Myocyte (in vitro differentiated cells): ENCODE results near the gene KCNN2. TPM values are rescaled to one million over a fixed set of nuclear protein-coding genes. Genes with fewer than 3 reads are reported as not detected.

Source experiments
- DNase-seq: peaks from one replicate; pipeline ENCODE4 v3.0.0-alpha.2; 2012; ENCODE audit warnings: low read depth
- polyA plus RNA-seq: library from polyadenylated mRNA; unstranded; fragments of >200 nt; gene quantifications from one replicate; pipeline ENCODE4 v1.2.1, GENCODE V29; 2012; ENCODE audit warnings: missing spikeins
- total RNA-seq: library from RNA; depleted of rRNA; stranded (reverse); fragments of >200 nt; gene quantifications from 2 replicates; pipeline ENCODE4 v1.2.3, GENCODE V29; 2014

Gene KCNN2
- not detected in 2 replicates for total RNA-seq
- not detected for polyA plus RNA-seq

DNA sequence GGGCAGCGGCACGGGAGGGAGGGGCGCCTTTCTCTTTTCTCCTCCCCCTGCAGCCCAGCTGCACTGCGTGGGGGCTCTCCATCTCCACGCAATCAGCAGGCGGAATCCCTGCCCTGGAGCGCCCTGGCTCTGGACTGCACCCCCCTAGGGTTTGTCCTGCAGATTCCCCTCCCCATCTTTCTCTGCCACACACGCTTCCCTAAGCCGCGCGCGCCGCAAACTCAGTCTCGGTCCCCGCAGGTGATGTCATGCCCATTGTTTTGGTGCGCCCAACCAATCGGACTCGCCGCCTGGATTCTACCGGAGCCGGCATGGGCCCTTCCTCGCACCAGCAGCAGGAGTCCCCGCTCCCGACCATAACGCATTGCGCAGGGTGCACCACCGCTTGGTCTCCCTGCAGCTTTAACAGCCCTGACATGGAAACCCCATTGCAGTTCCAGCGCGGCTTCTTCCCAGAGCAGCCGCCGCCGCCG lies at the start of gene KCNN2:
Gene KCNN2 (plus strand): TSS at position 347 of the 473 bp plus-strand sequence. CDS start 70 bp downstream, at position 417.
- no peak for DNase-seq

DNA sequence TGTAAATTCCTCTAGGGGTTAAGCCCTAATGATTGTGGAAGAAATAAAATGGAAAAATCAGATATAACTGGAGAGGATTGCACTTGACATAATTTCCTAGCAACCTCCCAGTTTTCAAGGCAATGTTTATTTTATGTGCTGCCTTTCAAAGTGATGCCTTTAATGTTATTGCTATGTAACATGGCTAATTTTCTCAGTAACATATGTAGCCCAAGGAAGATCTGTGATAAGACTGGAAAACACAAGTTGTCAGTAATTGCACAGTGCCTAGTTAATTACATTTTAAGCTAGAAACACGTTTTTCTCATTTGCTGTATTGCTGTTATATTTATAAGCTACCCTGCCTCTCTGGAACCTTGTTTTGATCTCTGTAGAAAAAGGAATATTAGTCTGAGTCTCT lies 49.2 kb upstream of the KCNN2 start:
- no peak for DNase-seq

DNA sequence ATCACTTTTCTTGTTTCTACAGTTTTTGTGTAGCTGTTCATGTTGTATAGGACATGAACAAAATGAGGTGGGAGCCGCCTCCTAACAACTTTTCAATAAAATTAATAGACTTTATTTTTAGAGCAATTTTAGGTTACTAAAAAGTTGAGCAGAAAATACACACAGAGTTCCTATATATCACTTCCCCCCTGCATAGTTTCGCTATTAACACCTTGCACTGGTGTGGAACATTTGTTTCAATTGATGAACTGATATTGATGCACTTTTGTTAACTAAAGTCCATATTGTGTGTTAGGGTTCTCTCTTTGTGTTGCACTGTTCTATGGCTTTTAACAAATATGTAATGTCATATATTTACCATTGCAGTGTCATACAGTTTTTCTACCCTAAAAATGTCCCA lies 47.8 kb upstream of the KCNN2 start:
- no peak for DNase-seq

DNA sequence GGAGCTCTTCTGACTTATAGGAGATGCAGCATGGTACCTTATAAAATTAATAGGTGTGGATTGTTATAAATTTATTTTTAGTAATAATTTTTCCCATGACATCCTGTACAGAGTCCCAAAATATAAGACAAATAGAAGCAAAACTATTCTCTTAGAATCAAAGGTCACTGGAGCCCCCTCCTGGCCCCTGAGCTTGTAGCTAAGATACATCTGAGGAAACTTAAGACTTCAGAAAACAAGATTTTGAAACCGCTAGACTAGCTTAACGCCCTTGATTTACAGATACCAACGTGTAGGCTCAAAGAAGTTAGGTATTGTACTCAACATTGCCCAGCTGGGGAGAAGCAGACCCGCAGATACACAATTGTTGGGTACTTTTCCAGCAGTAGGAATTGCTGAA lies 45.7 kb upstream of the KCNN2 start:
- DNase-seq: no peak

DNA sequence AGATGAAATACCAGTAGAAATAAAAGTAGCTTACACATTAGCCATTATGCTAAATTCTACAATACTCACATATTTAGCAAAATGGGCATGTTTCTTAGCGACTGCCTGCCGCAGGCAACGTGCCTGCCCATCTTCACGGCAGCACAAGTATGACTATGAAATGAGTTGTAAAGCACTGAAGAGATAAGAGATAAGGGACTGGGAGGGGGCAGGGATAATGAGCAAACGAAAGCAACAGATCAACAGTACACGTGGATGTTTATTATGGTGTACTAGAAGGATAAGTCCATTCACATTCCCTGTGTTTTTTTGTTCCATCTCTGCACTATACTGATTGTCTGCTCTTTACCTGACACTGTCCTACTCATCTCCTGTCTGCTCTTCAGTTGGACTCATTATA lies 44.1 kb upstream of the KCNN2 start:
- no peak for DNase-seq

DNA sequence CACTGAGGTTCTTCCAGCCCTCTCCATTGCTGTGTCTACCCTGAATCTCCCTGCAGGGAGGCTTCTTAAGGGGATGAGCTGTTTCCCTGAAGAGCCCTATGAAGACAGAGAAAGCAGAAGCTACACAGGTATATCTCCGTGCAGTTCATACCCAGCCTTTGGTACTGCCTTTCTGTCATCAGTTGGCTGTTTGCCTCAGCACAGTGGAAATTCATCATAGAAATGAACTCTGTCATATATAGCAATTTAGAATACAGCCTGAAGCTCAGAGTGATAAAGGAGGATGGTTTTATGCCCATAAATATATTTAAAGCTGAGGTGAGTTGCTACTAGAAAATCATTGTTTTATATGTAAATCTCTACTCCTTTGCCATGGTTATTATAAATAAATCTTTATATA lies 42.6 kb upstream of the KCNN2 start:
- no peak for DNase-seq

DNA sequence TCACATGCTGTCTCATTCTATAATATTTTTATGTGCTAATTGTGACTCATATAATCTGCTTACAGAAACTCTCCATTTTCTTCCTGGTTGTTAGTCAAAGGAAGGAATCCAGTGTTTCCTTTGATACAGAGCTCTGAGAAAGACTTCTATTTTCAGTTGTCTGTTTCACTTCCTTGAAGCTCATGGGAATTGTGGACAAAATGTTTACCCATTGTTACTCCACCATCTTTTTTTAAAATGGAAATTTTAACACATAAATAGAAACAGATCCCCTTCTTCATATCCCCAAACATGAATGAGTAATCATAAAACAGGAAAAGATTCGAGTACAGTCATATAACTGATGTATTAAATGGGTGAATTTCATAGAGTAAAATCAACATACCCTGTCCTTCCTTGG lies 42.0 kb upstream of the KCNN2 start:
- DNase-seq: no peak

DNA sequence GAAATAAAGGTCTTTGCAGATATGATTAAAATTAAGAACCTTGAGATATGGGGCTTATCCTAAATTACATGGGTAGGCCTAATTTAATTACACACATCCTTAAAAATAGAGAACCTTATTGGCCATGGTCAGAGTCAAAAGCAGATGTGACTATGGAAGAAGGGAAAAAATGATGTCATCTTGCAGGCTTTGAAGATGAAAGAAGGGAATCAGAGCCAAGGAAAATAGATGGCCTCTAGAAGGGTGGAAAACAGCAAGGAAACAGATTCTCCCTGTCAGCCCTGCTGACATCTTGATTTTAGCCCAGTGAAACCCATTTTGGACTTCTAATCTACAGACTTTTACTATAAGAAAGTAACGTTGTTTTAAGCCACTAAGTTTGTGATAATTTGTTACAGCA lies 37.6 kb upstream of the KCNN2 start:
- no peak for DNase-seq

DNA sequence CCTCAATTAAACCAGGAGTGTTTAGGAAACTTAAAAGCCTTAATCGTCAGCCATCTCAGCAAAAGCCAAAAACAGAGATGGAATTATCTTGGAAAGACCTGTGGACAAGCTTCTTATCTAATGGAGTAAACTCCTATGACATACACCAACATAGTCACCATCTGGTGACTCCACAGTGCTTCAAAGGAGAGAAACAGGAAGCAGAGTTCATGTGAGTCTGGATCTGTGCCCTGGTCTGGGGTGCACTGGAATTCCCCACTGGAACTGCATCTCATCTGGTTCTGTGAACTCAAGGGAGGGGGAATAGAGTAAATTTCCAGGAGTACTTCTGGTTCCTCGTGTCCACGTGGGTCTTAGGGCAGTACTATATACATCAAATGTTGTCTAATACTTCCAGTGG lies 36.3 kb upstream of the KCNN2 start:
- no peak for DNase-seq

DNA sequence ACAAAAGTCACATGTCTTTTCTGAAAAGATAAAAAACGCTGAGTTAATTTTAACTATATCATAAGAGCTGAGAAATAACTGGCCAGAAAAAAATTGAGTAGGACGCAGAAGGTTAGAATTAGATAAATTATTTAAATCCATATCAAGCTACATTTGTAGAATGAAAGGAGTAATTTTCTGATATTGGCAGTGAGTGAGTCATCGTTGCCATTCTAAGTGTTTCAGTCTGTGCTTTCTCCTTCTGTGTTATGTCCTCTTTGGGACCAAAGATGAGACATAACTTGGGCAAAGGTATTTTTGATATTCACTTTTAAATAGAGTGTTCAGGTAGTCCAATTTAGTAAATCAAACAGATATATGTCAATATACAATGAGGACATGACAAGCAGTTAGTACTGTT lies 34.4 kb upstream of the KCNN2 start:
- no peak for DNase-seq

DNA sequence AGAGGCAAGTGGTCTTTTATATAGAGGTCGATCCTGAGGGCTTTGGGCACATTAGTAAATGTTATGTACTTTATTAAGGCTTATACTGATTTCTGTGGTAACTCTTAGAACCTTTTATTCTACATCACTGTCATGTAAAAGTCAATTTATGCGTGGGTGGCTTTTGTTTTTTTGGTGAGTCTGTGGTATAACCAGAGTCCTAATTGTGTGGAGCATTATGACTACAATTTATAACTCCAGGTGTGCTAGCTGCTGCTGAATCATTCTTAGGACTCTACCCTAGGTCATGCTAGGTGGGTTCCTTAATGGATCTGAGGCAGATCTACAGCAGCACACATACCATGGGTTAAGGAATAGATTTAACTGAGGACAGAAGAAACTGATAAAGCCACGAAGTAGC lies 33.9 kb upstream of the KCNN2 start:
- no peak for DNase-seq

DNA sequence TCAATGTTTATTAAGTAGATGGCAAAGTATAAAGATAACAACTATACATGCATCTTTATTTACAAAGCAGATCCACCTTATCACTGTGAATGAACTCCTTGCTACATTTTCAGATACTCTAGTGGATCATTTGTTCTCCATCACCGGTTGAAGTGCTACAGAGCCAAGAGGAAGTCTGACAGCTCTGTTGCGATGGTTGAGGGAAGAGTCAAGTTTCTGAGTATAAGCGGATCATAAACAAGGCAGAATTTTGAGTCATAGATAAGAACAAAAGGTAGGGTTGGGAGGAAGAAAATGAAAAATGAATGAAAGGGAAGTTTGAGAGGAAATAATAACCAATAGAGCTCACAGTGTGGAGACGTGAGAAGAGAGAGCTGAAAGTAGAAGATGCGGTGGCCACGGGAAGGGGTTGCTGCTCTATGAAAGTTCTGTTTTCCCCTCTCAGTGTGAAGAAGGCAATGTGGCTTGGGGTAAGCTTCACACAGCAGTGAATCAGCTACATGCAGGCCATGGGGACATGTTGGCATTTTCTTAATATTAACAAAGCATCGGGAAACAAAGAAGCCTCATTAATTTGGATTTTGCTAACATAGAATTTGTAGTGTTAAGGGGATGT lies 30.8 kb upstream of the KCNN2 start:
- DNase-seq: no peak

DNA sequence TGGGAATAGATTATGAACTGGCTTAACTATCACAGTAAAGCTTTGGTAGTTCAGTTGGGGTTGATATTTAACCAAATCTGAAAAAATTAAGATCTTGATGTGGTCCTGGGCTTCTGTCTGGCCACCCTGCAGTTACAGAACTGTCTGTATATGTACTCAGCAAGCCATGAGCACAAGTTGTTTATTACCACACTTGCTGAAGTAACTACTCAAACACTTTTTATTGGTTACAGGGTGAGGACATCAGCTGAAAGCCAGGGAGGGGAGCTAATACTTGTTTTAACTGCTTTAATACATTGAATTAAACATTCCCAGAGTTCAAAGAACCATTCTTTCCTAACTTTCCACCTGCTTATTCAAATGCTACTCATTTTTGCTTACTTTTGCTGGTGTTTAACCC lies 29.4 kb upstream of the KCNN2 start:
- DNase-seq: no peak

DNA sequence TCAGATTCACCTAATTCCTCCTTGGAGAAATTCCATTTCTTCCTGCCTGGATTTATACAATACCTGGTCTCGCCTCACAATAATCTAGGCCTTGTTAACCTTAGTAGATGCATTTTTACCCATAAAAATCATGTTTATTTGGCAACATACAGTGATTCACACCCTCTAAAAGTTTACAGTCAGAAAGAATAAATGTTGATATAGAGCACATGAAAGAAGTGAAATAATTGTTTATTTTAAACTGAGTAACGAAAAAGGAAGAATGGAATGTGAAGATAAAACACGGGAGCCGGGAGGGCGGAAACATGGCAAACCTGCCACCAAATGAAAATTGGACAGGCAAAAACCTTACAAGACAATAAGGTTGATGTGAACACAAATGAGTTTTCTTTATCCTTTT lies 28.9 kb upstream of the KCNN2 start:
- no peak for DNase-seq

DNA sequence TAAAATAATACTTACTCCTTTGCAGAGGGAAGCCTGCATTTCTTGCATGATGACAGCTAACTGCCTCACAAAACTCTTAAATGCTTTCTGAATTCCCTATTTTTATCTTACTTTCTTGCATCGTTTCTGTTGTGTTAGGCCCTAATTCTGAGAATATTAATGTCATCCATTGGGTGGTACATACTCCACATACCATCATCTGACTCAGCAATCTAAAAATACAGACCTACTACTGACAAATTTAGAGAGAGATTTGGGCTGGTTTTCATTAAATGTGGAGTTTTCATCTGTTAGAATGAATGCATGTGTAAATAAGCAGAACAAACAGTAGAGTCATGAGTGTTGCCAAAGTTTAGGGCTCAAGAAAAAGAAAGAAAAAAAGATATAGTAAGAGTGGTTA lies 26.5 kb upstream of the KCNN2 start:
- no peak for DNase-seq

DNA sequence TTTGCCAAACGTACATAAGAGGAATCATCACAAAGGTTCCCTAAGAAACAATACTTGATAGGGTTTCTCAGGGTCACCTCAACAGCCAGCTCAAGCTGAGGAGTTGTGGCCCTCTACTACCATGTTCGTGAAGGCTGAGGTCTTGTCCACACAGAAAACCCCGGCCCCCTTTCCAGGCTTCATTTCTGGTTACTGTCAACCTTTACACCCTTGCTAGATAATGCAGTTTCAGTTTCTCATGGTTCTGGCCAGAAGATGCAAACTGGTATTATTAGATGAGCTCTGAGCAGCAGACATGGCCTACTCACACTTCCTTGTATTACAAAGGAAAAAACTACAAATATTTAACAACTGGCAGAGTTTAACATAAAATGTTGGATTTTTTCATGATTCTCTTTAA lies 22.8 kb upstream of the KCNN2 start:
- no peak for DNase-seq

DNA sequence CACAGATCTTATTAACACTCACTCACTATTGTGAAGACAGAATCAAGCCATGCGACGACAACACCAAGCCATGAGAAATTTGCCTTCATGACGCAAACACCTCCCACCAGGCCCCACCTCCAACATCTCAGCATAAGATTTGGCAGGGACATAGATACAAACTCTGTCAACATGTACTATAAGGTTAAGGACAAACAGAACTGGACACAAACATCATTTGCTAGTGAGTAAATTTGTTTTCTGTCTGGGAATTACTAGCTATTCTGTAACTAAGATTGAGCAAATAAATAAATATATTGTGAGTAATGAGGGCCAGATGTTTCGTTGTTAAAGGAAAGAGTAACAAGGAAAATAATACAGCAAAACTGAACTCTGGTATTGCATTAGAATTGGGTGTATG lies 15.7 kb upstream of the KCNN2 start:
- DNase-seq: no peak

DNA sequence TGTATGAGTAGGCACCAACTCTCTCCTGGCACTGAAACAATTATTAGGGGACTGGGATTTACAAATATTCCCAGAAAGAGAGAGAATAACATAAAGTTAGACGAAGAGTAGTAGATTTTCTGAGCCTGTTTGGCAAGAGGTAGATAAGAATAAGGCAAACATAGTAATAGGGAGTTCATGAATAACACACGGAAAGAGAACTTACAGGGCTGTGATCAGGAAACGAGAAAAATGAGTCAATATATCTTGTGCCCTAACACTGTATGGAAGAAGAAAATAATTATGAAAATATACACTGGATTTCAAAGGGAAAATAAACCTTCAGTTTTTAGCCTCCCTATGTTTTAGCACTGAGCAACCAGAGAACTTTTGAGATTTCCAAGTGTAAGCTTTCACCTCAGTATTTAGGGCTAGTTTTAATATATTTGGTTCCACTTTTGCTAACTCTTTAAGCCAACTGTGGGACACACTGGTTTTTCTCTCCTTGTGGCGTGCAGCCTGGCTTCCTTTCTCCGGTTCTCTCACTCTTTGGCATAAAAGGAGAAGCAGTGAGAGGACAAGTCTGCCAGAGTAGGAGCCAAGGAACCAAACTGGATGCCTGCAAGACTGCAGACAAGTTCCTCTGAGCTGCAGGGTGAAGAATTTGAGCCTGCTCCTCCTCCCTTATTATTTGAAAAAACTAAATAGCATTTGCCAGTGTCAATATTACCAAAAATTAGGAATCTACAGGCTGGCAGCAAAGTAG lies 6.6 kb upstream of the KCNN2 start:
- no peak for DNase-seq

DNA sequence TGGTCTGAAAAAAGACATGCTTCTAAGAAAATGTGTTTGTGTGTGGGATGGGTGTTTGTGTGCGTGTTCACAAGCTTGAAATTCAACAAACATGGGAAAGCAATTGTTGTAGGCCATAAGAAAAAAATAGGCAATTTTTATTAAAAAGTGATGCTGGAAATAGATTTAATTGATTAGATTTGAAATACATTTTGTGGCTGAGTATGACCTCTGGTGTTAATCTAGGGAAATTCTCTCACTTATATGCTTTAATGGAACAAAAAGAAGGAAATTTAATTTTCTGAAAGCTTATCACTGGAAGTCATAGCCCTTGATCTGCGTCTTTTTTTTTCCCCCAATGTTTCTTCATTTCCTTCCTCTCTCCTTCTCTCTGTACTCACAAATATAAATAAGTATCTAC lies 3.5 kb upstream of the KCNN2 start:
- no peak for DNase-seq

DNA sequence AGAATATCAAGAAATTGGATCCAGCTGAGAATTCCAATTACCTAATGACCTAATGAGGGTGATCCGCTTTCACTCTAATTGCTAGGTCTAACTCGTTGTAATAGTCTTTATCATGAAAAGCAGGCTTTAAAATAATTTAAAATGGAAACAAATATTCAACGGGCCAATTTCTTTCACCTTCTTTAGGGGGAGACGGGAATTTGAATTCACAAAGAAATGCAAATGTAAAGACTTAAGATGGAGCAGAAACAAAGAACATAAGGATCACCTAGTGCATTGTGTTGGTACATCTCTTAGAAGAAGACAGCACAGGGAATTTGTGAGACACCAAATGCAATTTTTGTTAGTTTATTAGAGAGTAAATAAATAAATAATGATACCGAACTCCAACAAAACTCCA lies 1.5 kb upstream of the KCNN2 start:
- no peak for DNase-seq

DNA sequence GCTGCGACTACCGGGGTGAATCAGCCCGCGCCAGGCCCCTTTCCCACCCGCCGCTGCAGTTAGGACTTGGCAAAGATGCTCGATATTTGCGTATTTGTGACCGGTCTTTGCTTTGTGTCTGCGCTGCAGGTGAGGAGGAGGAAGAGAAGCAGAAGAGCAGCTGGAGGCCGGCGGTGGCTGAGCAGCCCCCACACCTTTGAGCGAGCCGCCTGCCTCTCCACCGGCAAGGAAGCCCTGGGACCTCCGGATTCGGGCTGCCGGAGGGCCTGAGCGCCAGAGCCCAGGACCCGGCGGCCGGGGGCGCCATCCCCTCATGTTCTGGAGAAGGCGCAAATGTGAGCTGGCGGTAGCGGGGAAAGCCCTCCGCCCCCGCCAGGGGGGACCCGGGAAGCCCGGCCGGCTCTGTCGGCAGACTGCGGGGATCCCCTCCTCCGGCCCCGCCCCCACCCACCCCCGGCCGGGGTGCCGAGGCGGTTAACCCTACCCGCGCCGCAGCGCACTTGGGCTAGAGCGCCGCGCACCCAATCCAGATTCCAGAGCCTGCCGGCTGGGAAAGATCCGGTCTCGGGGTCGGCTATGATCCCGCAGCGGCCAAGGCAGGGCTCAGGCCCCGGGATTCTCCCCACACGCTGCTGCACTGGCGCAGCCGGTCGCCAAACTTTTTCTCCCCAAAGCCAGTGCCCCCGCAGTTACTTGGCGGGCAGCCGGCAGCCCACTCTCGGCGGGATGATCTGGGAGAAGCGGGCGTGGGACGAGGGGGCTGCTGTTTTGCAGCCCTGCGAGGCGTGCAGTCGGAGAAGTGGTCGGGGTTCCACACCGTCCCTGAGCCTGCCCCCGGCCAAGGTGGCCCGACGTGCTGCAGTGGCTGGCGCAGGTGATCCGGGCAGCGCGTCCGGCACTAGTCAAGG lies 800 bp upstream of the KCNN2 start:
- DNase-seq: no peak
